ENCODE results near the gene LDHD.

- TF ChIP-seq CTCF (IDR thresholded peaks at IDR 0.05) = no peak
- no peak for TF ChIP-seq POLR2AphosphoS5 (IDR thresholded peaks at IDR 0.05; ENCODE audit: insufficient read depth in 1 of 2, low read depth in 1 of 2)
These were observed 22.7 kb downstream of the LDHD start for GRCh38 chr16:75093598-75094540.

All from vagina (tissue), 2 donors.